H1 (cell line): Measurements from ENCODE around the gene MIPEP. TPM values are rescaled to one million over a fixed set of nuclear protein-coding genes. Genes with fewer than 3 reads are reported as not detected.

Experiments
- CTCF ChIA-PET: fragments of 300-600 bp; sonication (Branson Sonifier 250); formaldehyde crosslinking; loops from one replicate; lab custom pipeline; 2021; ENCODE audit not compliant: partially characterized antibody; lab: Charles Lee
- POLR2A ChIA-PET: fragments of 300-600 bp; sonication (Branson Sonifier 250); formaldehyde crosslinking; loops from one replicate; lab custom pipeline; 2021; ENCODE audit warnings: inconsistent platforms; ENCODE audit not compliant: partially characterized antibody; lab: Charles Lee
- DNase-seq, 2 experiments: peaks; one replicate each; pipeline versions ENCODE4 v3.0.0 to v3.0.0-alpha.2; 2010 to 2022; ENCODE audit warnings: low spot score in 2 of 2, low read depth in 1 of 2, mixed read lengths in 1 of 2
- FAIRE-seq: peaks from 2 replicates; lab custom pipeline; 2011; peaks lifted over from hg19 to GRCh38; lab: Jason Lieb, UNC
- H2AFZ ChIP-seq: 2 replicates; pipeline ENCODE4 v1.8.1; 2012; ENCODE audit warnings: low read length, inconsistent platforms
- H2AK5ac ChIP-seq: 2 replicates; pipeline ENCODE4 v1.6.1; 2013; ENCODE audit warnings: low read depth, low read length
- H2BK120ac ChIP-seq: replicated peaks from 2 replicates; pipeline ENCODE3; 2013; ENCODE audit warnings: low read depth, low read length, inconsistent platforms
- H2BK12ac ChIP-seq: 2 replicates; pipeline ENCODE4 v1.6.1; 2013; ENCODE audit warnings: low read depth, low read length
- H2BK15ac ChIP-seq: 2 replicates; pipeline ENCODE4 v1.6.1; 2013; ENCODE audit warnings: low read length
- H2BK20ac ChIP-seq: 2 replicates; pipeline ENCODE4 v1.6.1; 2013; ENCODE audit warnings: low read length
- H2BK5ac ChIP-seq: 2 replicates; pipeline ENCODE4 v1.6.1; 2013; ENCODE audit warnings: low read depth, low read length
- H3K14ac ChIP-seq: 2 replicates; pipeline ENCODE4 v1.6.1; 2013; ENCODE audit warnings: inconsistent platforms; ENCODE audit not compliant: insufficient read length
- H3K18ac ChIP-seq: 2 replicates; pipeline ENCODE4 v1.6.1; 2013; ENCODE audit warnings: low read length; ENCODE audit errors: extremely low read depth
- H3K23ac ChIP-seq: 2 replicates; pipeline ENCODE4 v1.6.1; 2013; ENCODE audit warnings: inconsistent platforms; ENCODE audit not compliant: insufficient read length
- H3K23me2 ChIP-seq: 2 replicates; pipeline ENCODE4 v1.6.1; 2013; ENCODE audit warnings: low read depth, low read length
- H3K27ac ChIP-seq: 2 replicates; pipeline ENCODE4 v1.6.1; 2011; ENCODE audit warnings: low read depth, low read length, inconsistent platforms
- H3K27me3 ChIP-seq, 4 experiments: replicated peaks in 1 of 4; 1 replicate in 1 of 4; 2 replicates in 3 of 4; pipeline versions ENCODE4 v1.6.1 to v1.8.1; 2011 to 2013; ENCODE audit warnings: low read length in 3 of 4, mild to moderate bottlenecking in 3 of 4, inconsistent platforms in 2 of 4, mixed read lengths in 2 of 4, moderate library complexity in 1 of 4; ENCODE audit not compliant: control insufficient read depth in 3 of 4, insufficient read depth in 3 of 4; ENCODE audit errors: extremely low read depth in 1 of 4
- H3K36me3 ChIP-seq, 4 experiments: 2 replicates each; pipeline versions ENCODE4 v1.6.1 to v1.8.1; 2011 to 2013; ENCODE audit warnings: mild to moderate bottlenecking in 4 of 4, low read length in 3 of 4, moderate library complexity in 2 of 4, control low read depth in 1 of 4, inconsistent platforms in 1 of 4; ENCODE audit not compliant: insufficient read depth in 4 of 4, control insufficient read depth in 2 of 4
- H3K4ac ChIP-seq: replicated peaks from 2 replicates; pipeline ENCODE3; 2013; ENCODE audit warnings: low read length, low read depth, mixed read lengths, inconsistent platforms; ENCODE audit not compliant: insufficient read length
- H3K4me1 ChIP-seq, 4 experiments: replicated peaks in 1 of 4; 1 replicate in 1 of 4; 2 replicates in 3 of 4; pipeline versions ENCODE4 v1.6.1 to v1.8.1; 2011 to 2013; ENCODE audit warnings: low read length in 3 of 4, inconsistent platforms in 2 of 4, mixed read lengths in 1 of 4; ENCODE audit not compliant: insufficient read depth in 4 of 4, control insufficient read depth in 3 of 4
- H3K4me2 ChIP-seq, 2 experiments: 2 replicates each; pipeline versions ENCODE4 v1.6.1 to v1.8.1; 2011 to 2013; ENCODE audit warnings: low read depth in 2 of 2, low read length in 2 of 2, control low read depth in 1 of 2, inconsistent platforms in 1 of 2, mild to moderate bottlenecking in 1 of 2; ENCODE audit not compliant: insufficient read depth in 1 of 2
- H3K4me3 ChIP-seq, 4 experiments: fragments of 200-600, 300-600 bp in 1 of 4; sonication (generic), shearing (Covaris generic), sonication (Bioruptor Twin) in 1 of 4; 2 replicates each; pipeline versions ENCODE4 v1.5.1 to v1.8.1; 2011 to 2016; ENCODE audit warnings: low read length in 4 of 4, low read depth in 3 of 4, control low read depth in 2 of 4, inconsistent platforms in 2 of 4, mild to moderate bottlenecking in 2 of 4, mixed read lengths in 1 of 4, moderate library complexity in 1 of 4; ENCODE audit not compliant: insufficient read depth in 2 of 4; ENCODE audit errors: extremely low read depth in 1 of 4
- H3K56ac ChIP-seq: replicated peaks from 2 replicates; pipeline ENCODE3; 2013; ENCODE audit warnings: low read depth, mild to moderate bottlenecking, mixed read lengths, low read length, inconsistent platforms; ENCODE audit not compliant: insufficient read length
- H3K79me1 ChIP-seq: 2 replicates; pipeline ENCODE4 v1.6.1; 2013; ENCODE audit warnings: low read depth, low read length, control low read depth
- H3K79me2 ChIP-seq, 2 experiments: 2 replicates each; pipeline versions ENCODE4 v1.6.1 to v1.8.1; 2012 to 2013; ENCODE audit warnings: low read length in 2 of 2, mild to moderate bottlenecking in 2 of 2, inconsistent platforms in 1 of 2; ENCODE audit not compliant: insufficient read depth in 2 of 2, control insufficient read depth in 1 of 2
- H3K9ac ChIP-seq, 4 experiments: replicated peaks in 1 of 4; 1 replicate in 1 of 4; 2 replicates in 3 of 4; pipeline versions ENCODE4 v1.6.1 to v1.8.1; 2011 to 2013; ENCODE audit warnings: low read depth in 3 of 4, low read length in 3 of 4, control low read depth in 2 of 4, mild to moderate bottlenecking in 2 of 4, moderate library complexity in 2 of 4, inconsistent platforms in 1 of 4; ENCODE audit errors: extremely low read depth in 1 of 4
- H3K9me3 ChIP-seq, 2 experiments: 2 replicates each; pipeline versions ENCODE4 v1.6.1 to v1.8.1; 2012 to 2013; ENCODE audit warnings: mild to moderate bottlenecking in 2 of 2, moderate library complexity in 2 of 2, control low read depth in 1 of 2, inconsistent platforms in 1 of 2, low read depth in 1 of 2, low read length in 1 of 2, mixed read lengths in 1 of 2; ENCODE audit not compliant: insufficient read depth in 2 of 2
- H4K20me1 ChIP-seq, 2 experiments: replicated peaks in 1 of 2; 2 replicates each; pipeline versions ENCODE3 to v1.8.1; 2011 to 2013; ENCODE audit warnings: inconsistent platforms in 2 of 2, low read length in 2 of 2, mild to moderate bottlenecking in 1 of 2; ENCODE audit not compliant: insufficient read depth in 2 of 2, control insufficient read depth in 1 of 2
- H4K5ac ChIP-seq: 2 replicates; pipeline ENCODE4 v1.6.1; 2013; ENCODE audit warnings: low read length, low read depth, mixed read lengths, inconsistent platforms; ENCODE audit not compliant: insufficient read length
- H4K8ac ChIP-seq: 2 replicates; pipeline ENCODE4 v1.8.0; 2013; ENCODE audit warnings: mild to moderate bottlenecking, moderate library complexity, low read length, inconsistent platforms; ENCODE audit not compliant: insufficient read depth; ENCODE audit errors: extremely low read depth
- H4K91ac ChIP-seq: replicated peaks from 2 replicates; pipeline ENCODE3; 2013; ENCODE audit warnings: low read length, mixed read lengths, inconsistent platforms; ENCODE audit not compliant: insufficient read length
- SAP30 ChIP-seq: fragments of 300-600 bp; sonication (generic); IDR thresholded peaks from 2 replicates; pipeline ENCODE4 v1.7.1; 2012; ENCODE audit warnings: low read length, moderate library complexity, mild to moderate bottlenecking, inconsistent platforms; ENCODE audit not compliant: insufficient read depth, insufficient replicate concordance
- TAF1 ChIP-seq: IDR thresholded peaks from 2 replicates; pipeline ENCODE4 v1.6.1; 2011; ENCODE audit warnings: mild to moderate bottlenecking, low read depth, low read length
- WGBS, 2 experiments: shearing (Covaris generic) in 1 of 2; methylation state at CpG; one replicate each; pipeline versions ENCODE4 v1.1.6 to v1.1.7; 2013 to 2015; ENCODE audit warnings: low lambda C conversion rate in 2 of 2, mixed read lengths in 2 of 2, inconsistent platforms in 1 of 2, low coverage in 1 of 2, missing lambda C conversion rate in 1 of 2; ENCODE audit not compliant: insufficient replicate concordance in 2 of 2, insufficient coverage in 1 of 2, insufficient read length in 1 of 2; ENCODE audit errors: extremely low coverage in 1 of 2, missing lambda C conversion rate in 1 of 2; 5-methylcytosine and 5-hydroxymethylcytosine counted together
- polyA plus RNA-seq, 7 experiments: library from polyadenylated mRNA; depleted of rRNA in 3 of 7; stranded (reverse) in 5 of 7; unstranded in 2 of 7; fragments of >200 nt in 5 of 7; fragments of 200-250 nt in 2 of 7; gene quantifications; 1 replicate in 5 of 7; 2 replicates in 1 of 7; 4 replicates in 1 of 7; pipeline versions ENCODE4 v1.2.1 to v1.2.3, GENCODE V29; 2011 to 2013; ENCODE audit warnings: missing spikeins in 2 of 7, mixed read lengths in 2 of 7
- total RNA-seq: library from RNA; stranded (reverse); fragmentation: NEBNext Ultra II Directional; extraction: Animal tissue kit (Norgen Biotek cat#: 25700); gene quantifications from 2 replicates; pipeline ENCODE4 v1.2.1, GENCODE V29; 2021

Gene MIPEP
- total and polyA plus RNA-seq, 2 of the 8 experiments (the other 6 are each of a cell fraction or from before 2014, with no cell fraction given): 24.0 to 24.2 TPM

DNA sequence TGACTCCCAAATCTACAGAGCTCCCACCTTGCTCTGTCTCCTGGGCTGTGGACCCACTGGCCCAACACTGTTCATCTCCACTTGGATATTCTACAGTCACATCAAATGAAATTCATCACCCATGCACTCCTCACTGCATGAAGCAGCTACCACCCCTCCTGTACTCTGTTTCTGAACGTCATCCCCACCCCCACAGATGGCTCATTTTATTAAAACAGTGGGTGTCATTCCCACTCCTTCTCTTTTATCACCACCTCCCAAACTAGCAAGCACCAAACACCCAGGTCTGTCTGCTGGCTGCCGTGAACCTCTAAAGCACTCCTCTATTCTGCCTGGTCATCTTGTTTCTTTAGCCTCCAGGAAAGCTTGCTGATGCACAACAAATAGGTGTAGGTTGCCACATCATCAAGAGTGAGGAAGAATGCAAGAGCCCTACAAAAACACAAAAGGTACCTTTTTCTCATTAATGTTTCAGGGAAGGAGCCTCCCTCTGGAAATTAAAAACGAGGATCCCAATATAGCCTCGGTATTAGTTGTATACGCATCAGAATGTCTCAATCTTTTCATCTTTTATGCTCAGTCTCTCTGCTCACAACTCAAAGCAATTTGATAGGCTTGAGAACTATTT, 91.8 kb downstream of the MIPEP start:
- Histone ChIP-seq H3K4me2 (no peak overlapping the region), H2AK5ac (no peak overlapping the region), H3K23me2 (no peaks in the 10 kb centered on the region), H3K4me1 (no peaks in the 10 kb centered on the region), H3K79me2 (no peaks in the 10 kb centered on the region), H3K23ac (no peak overlapping the region), H3K18ac (no peak overlapping the region), H3K9ac (no peak overlapping the region), H2AFZ (no peak overlapping the region), H3K27ac (no peak overlapping the region), H4K91ac (no peak overlapping the region), H3K79me1 (no peaks in the 10 kb centered on the region), H3K4ac (no peak overlapping the region), H2BK5ac (no peak overlapping the region), H3K9me3 (peaks cover 11 to 12% of the 10 kb centered on the region in 2 experiments; a peak in 3 of 4 replicates), H4K20me1 (no peaks in the 10 kb centered on the region), H4K5ac (no peak overlapping the region), H3K14ac (no peak overlapping the region), H2BK15ac (no peak overlapping the region), H2BK20ac (no peak overlapping the region), H3K4me3 (no peak overlapping the region), H2BK120ac (no peak overlapping the region), H2BK12ac (no peak overlapping the region), H3K27me3 (no peaks in the 10 kb centered on the region), H3K56ac (no peak overlapping the region), H4K8ac (no peak overlapping the region), H3K36me3 (peaks cover 0 to 14% (median 2%) of the 10 kb centered on the region in 4 experiments; a peak in 3 of 8 replicates)
- DNase-seq (no peak), FAIRE-seq (no peak)
- WGBS, 2 experiments: 89% methylated on average over 5 of the region's 5 CpGs; no CpG with 5 or more reads in 1 of the 2 experiments
- TF ChIP-seq SAP30 (no peak), TAF1 (no peak)
- ChIA-PET POLR2A (no interaction called here), CTCF (interaction anchor here (0.6 to 0.8 kb wide), 2 partner anchors 48 to 890 kb away, joined by 3 read pairs; no protein-coding TSS in a partner anchor)
